Psoas muscle (tissue), 8 donors: ENCODE data around the gene CCDC15. TPM values are rescaled to one million over a fixed set of nuclear protein-coding genes. Genes with fewer than 3 reads are reported as not detected.

Experiments used
- ATAC-seq, 4 donors: fragments of 200-7000 bp; cut with Tn5 transposase; one replicate each; pipeline ENCODE4 v1.9.1; 2020; ENCODE audit warnings: moderate library complexity in 3 of 4, mild to moderate bottlenecking in 2 of 4
- DNase-seq, 2 donors: peaks; one replicate each; pipeline ENCODE4 v3.0.0-alpha.2; 2020
- H3K27ac ChIP-seq: fragments of 200-600 bp; one replicate; pipeline ENCODE4 v1.8.0; 2022
- H3K27me3 ChIP-seq, 3 donors: fragments of 200-600 bp in 1 of 3; one replicate each; pipeline versions ENCODE4 v1.6.1 to v1.8.0; 2013 to 2022; ENCODE audit warnings: low read length in 2 of 3, mild to moderate bottlenecking in 2 of 3, moderate library complexity in 1 of 3; ENCODE audit not compliant: insufficient read depth in 3 of 3
- H3K36me3 ChIP-seq, 2 donors: fragments of 200-600 bp in 1 of 2; one replicate each; pipeline versions ENCODE4 v1.6.1 to v1.8.0; 2013 to 2022; ENCODE audit warnings: low read depth in 1 of 2, mild to moderate bottlenecking in 1 of 2, moderate library complexity in 1 of 2; ENCODE audit not compliant: insufficient read depth in 1 of 2
- H3K4me1 ChIP-seq: fragments of 200-600 bp; one replicate; pipeline ENCODE4 v1.8.0; 2022
- H3K4me3 ChIP-seq: fragments of 200-600 bp; one replicate; pipeline ENCODE4 v1.8.0; 2022; ENCODE audit warnings: mild to moderate bottlenecking
- H3K9me3 ChIP-seq: fragments of 200-600 bp; one replicate; pipeline ENCODE4 v1.8.0; 2022
- WGBS, 3 donors: extraction: QIAGEN DNeasy Blood & Tissue Kit; methylation state at CpG; one replicate each; pipeline versions ENCODE4 v1.1.6 to v1.1.7; 2013; 5-methylcytosine and 5-hydroxymethylcytosine counted together
- intact Hi-C, 2 donors: fragments of 100-400 bp; cut with DNase I; formaldehyde crosslinking; loops; one replicate each; pipeline versions ENCODE4 v1.11.0 to v1.14.2; 2022
- polyA plus RNA-seq, 3 donors: library from polyadenylated mRNA; stranded (reverse); fragments of 200-250 nt; gene quantifications; one replicate each; pipeline ENCODE4 v1.2.3, GENCODE V29; 2013
- total RNA-seq, 4 donors: library from RNA; stranded (reverse); fragmentation: NEBNext Ultra II Directional in 2 of 4; extraction: Animal tissue kit (Norgen Biotek cat#: 25700) in 2 of 4; gene quantifications; one replicate each; pipeline versions ENCODE4 v1.2.1 to v1.2.4, GENCODE V29; 2021 to 2023
- TF ChIP-seq, protein P1 (sequence below): fragments of 200-600 bp; IDR thresholded peaks from one replicate; pipeline ENCODE4 v1.8.0; 2022; ENCODE audit warnings: antibody characterized with exemption
- donor health status: healthy with polysubstance abuse.
- donor health status: DM: no; HTN: no; CAD: no; lungs with moderate emphysema.
- donor health status: Bipolar disorder and iron deficiency.
- donor health status: healthy.
- donor health status: DM: yes; HTN: yes; CAD: no.
- donor health status: DM: no; HTN: no; CAD: no.
- donor health status: DM: no; HTN: no; CAD: no.
- donor health status: DM: yes; HTN: yes; CAD: no.

CCDC15 gene
- total and polyA plus RNA-seq, 7 donors: 0.03 to 0.42 (median 0.22) TPM

DNA sequence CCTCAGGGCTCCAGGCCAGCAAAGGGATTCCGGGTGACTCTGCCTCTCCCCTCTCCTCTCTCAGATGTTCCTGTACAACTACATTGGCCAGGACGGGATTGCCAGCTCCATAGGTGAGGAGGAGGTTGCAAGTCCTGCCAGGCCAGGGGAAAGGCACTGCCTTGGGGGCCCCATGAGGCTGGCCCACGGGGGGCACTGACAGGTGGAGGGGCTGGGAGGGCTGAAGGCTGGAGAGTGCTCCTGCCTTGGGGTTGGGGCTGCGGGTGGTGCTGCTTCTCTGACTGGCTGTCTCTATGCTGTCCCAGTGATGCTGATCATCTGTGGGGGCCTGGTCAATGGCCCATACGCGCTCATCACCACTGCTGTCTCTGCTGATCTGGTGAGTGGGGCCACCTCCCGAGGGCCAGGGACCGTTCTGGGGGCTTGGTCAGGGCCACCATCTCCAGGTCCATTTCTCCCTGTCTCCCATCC lies 130.8 kb downstream of the CCDC15 start:
- no peak for ATAC-seq
- intact Hi-C loops: no loop called here
- TF ChIP-seq, protein P1, sequence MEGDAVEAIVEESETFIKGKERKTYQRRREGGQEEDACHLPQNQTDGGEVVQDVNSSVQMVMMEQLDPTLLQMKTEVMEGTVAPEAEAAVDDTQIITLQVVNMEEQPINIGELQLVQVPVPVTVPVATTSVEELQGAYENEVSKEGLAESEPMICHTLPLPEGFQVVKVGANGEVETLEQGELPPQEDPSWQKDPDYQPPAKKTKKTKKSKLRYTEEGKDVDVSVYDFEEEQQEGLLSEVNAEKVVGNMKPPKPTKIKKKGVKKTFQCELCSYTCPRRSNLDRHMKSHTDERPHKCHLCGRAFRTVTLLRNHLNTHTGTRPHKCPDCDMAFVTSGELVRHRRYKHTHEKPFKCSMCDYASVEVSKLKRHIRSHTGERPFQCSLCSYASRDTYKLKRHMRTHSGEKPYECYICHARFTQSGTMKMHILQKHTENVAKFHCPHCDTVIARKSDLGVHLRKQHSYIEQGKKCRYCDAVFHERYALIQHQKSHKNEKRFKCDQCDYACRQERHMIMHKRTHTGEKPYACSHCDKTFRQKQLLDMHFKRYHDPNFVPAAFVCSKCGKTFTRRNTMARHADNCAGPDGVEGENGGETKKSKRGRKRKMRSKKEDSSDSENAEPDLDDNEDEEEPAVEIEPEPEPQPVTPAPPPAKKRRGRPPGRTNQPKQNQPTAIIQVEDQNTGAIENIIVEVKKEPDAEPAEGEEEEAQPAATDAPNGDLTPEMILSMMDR: no peak
- H3K9me3 ChIP-seq: no peaks in the 10 kb centered on the region
- 74 to 79% (median 76%) methylated on average over 8 of the region's 8 CpGs for WGBS, 3 donors
- no peaks in the 10 kb centered on the region for H3K4me1 ChIP-seq
- no peak overlapping the region for H3K27ac ChIP-seq
- H3K27me3 ChIP-seq: peaks cover 0 to 9% (median 0%) of the 10 kb centered on the region in 3 donors
- H3K4me3 ChIP-seq: no peak overlapping the region
- DNase-seq: no peak
- H3K36me3 ChIP-seq: no peaks in the 10 kb centered on the region

DNA sequence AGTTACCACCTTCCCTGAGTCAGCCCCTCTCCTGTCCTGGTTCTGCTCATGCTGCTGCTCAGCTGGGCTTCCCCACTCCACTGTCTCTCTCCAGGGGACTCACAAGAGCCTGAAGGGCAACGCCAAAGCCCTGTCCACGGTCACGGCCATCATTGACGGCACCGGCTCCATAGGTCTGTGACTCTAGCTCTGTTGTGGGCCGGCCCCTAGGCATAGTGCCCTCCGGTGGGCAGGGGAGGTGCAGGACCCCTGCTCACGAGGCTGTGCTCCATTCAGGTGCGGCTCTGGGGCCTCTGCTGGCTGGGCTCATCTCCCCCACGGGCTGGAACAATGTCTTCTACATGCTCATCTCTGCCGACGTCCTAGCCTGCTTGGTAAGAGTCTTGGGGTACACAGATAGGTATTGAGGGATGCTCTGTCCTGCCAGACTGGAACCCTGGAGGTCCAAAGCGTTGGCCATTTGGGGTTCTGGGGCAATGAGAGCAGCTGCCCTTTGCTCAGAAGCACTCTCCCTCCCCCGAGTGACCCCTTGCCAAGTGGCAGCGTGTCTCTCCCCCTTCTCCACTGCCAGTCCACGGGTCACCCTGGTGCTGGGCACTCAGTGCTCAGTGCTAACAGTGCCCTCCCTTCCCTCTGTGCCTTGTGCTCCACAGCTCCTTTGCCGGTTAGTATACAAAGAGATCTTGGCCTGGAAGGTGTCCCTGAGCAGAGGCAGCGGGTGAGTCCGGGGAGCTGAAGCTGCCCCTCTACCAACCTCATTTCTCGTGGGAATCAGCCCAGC lies 131.5 kb downstream of the CCDC15 start:
- no peak for DNase-seq
- H3K4me1 ChIP-seq: no peaks in the 10 kb centered on the region
- TF ChIP-seq, protein P1: no peak
- H3K27ac ChIP-seq: no peak overlapping the region
- WGBS, 3 donors: 65 to 81% (median 67%) methylated on average over 20 of the region's 20 CpGs
- H3K27me3 ChIP-seq: peaks cover 0 to 9% (median 0%) of the 10 kb centered on the region in 3 donors
- ATAC-seq: no peak
- intact Hi-C loops: no loop called here
- no peak overlapping the region for H3K4me3 ChIP-seq
- H3K36me3 ChIP-seq: no peaks in the 10 kb centered on the region
- H3K9me3 ChIP-seq: no peaks in the 10 kb centered on the region

DNA sequence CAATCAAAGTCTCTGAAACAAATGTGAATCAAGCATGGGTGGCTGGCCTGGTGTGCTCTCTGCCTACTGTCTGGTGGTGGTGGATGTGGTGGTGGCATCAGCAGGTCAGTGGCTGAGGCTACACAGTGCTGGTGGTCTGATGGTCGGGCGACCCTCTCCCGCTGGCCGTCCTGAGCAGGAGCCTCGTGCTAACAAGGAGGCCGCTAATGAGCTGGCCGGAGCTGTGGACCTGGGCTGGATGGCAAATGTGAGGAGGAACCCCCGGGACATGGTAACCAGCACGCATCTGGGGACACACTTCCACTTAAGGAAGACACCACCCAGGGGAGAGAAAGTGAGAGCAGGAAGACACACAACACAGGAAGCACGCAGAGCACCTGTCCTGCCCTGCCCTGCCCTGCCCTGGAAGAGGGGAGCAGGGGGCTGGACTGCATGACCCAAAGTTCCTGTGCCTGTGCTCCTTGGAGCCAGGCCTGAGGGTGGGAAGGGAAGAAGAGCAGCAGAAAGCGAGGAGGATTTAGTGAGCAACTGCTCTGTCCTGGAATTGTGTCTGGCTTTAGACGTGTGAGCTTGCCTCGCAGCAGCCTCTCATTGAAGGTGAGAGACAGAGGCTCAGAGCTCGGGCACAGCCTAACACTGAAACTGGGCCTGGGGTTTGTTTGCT lies 132.8 kb downstream of the CCDC15 start:
- H3K4me3 ChIP-seq: no peak overlapping the region
- no peak overlapping the region for H3K27ac ChIP-seq
- intact Hi-C loops: no loop called here
- TF ChIP-seq, protein P1: no peak
- DNase-seq (no peak), ATAC-seq (no peak)
- peaks cover 0 to 5% (median 0%) of the 10 kb centered on the region in 3 donors for H3K27me3 ChIP-seq
- peaks cover 8% of the 10 kb centered on the region for H3K4me1 ChIP-seq
- WGBS, 3 donors: 79 to 82% (median 81%) methylated on average over 14 of the region's 14 CpGs
- no peaks in the 10 kb centered on the region for H3K9me3 ChIP-seq
- H3K36me3 ChIP-seq: no peaks in the 10 kb centered on the region

DNA sequence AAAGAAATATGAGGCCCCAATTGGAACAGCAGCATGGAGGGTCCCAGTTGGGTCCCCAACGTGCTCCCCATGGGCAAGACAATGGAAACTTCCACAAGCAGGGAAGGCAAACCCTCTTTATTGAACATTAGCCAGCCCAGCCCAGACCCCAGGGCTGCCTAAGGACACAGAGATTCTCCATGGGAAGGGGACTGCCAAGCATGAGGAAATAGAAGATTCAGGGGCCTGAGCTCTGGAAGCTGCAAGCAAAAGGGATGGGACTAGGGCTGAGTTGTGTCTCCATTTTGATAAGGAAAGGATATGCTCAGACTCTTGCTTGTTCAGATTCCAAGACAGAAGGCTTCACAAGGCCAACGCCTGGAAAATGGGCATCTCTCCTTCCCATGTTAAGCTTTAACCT lies 134.1 kb downstream of the CCDC15 start:
- TF ChIP-seq, protein P1: no peak
- ATAC-seq (no peak), DNase-seq (no peak)
- Histone ChIP-seq H3K27ac (no peak overlapping the region), H3K4me1 (peaks cover 8% of the 10 kb centered on the region), H3K36me3 (no peaks in the 10 kb centered on the region), H3K27me3 (no peaks in the 10 kb centered on the region), H3K4me3 (no peak overlapping the region), H3K9me3 (no peaks in the 10 kb centered on the region)
- WGBS, 3 donors: 71 to 89% (median 80%) methylated on average over 2 of the region's 2 CpGs
- intact Hi-C loops: no loop called here
